GM18861 (cell line): ENCODE measurements around the gene RNF121.

Experiments used
- ATAC-seq: cut with Tn5 transposase; IDR thresholded peaks from one replicate; pipeline ENCODE4 v1.9.1; 2021; ENCODE audit not compliant: unreplicated experiment

RNF121 gene

DNA sequence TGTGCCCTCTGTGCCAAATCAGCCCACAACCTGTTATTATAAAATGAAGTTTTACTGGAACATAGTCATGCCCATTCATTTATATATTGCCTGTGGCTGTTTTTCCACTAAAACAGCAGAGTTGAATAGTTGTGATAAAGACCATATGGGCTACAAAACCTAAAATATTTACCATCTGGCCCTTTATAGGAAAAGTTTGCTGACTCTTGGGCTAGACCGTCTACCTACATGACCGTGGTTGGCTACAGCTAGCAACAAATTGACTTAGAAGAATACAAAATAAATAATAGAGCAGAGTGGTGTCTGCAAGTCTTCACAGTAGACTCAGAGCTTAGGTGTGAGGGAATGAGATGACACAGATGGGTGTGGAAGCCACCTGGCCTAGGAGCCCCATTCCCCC lies 58.7 kb downstream of the RNF121 start:
- ATAC-seq = no peak

DNA sequence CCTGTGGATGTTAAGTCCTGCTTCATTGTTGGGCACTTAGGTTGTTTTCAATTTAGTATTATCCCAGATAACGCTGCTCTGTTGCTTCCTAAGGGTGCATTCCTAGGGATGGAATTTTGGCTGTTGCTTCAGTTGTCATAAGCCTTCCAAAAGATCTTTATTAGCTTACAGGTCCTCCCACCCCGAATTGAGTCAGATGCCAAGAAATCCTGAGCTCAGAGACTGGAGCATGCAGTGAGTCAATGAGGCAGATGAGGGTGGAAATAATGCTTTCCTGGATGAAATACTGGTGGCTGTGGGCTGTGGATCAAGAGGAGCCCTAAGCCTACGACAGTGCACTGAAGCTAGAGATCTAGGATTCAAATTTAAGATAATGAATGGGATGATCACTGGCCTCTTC lies 59.2 kb downstream of the RNF121 start:
- ATAC-seq = no peak

DNA sequence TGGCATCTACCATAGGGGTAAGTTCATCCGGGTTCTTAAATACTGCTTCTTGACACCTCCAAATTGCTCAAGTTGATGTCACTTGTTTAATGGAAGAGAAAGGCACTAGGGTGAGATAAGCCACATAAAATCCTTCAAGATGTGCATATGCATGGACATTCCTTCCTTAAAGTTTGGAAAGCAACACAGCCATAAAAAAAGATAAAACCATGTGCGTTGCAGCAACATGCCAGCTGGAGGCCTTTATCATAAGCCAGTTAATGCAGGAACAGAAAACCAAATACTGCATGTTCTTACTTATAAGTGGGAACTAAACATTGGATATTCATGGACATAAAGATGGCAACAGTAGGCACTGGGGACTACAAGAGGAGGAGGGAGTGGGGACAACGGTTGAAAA lies 61.9 kb downstream of the RNF121 start:
- ATAC-seq = no peak

DNA sequence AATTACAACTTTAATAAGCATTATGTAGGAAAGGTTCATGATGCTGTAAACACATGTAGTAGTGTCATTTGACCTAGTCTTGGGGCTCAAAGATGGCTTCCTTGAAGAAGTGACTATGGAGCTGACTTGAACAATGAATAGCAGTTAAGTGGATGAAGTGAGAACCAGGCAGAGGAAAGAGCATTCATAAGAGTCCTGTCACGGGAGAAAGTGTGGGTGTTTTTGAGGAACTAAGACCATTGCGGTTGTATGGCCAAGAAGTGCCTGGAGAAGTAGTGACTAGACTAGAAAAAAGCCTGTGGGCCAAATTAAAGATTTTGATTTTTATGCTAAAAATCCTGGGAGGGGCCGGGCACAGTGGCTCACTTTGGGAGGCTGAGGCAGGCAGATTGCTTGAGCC lies 62.6 kb downstream of the RNF121 start:
- ATAC-seq = peak; percentile 60

DNA sequence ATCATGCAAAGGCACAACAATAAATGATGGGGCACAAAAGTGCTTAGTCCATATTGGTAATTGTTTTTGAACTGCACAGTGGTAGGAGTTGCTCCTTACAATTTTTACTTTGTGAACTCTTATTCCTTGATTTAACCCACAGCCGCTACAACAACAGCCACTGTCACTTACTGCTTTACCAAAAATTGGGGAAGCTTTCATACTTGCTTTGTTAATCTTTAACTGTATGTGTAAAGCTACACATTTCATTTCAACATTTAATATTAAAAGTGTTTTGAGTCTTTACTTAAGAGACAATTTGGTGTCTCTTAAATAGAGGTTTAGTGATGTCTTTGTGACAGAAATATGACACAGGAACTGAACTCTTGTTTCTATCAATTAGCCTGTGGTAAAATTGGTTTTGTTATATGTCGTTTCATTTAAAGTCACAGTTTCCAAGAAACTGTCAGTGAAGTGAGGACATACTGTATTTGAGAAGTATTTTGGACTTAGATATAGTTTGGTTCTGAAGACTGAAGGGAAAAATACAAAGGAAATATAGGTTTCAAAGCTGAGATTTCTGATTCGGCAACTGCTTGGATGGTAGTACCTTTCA lies 63.4 kb downstream of the RNF121 start:
- no peak for ATAC-seq

DNA sequence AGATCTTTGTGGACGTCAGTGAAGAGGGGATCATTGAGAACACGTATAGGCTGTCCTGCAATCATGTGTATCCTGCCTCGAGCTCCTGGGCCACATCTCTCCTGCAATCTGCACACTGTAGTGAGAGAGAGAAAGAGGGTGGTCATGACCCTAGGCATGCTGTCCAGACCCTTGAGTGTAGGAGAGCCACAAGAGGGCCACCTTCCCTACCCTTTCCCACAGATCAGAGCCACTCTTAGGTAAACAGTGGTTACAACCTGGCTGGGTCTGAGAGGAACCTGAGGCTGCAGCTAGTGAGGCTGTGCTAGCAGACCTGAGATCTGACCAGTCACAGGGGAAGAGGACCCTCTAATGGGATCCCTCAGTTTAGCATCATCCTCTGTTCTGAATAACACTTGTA lies 65.9 kb downstream of the RNF121 start:
- ATAC-seq = no peak

DNA sequence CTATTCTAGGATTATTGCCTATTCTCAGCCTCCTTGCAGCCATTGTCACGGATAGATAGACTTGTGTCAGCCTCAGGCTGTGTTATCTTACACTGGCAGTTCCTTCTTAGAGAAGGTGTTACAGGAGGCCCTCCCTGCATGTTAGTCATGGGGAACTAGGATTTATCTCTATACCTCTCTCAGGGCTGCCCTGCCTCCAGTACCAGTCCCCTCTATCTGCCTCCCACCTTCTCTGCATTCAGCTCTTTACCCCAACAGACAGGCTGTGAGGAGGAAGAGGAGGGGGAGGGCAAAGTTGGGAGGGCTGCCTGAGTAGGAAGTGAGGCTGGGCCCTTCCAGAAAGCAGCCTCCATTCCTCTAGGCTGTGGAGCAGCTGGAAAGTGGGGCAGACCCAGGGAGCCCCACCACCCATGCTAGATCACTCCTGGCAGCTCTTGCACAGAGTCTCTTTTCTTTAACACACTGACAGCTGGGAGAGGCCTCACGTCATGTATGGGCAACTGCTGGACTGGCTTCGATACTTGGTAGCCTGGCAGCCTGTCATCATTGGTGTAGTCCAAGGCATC lies 67.0 kb downstream of the RNF121 start:
- no peak for ATAC-seq

DNA sequence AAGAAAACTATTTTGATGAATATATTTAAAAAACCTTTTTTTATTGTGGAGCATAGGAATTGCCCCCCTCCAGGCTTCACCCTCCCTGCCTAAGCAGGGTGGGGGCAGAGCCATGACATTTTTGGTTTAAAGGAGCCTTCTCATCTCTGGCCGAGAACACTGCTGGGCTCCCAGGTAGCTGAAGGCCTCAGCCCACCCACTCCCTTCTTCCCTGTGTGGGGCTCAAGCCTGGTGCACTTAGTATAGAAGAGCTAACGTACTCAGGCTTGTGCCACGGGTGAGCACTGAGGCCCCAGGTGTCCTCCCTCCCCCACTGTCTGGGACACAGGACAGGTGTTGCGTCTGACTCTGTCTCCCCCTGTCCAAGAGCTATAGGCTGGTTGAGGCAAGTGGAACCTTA lies 67.7 kb downstream of the RNF121 start:
- no peak for ATAC-seq

DNA sequence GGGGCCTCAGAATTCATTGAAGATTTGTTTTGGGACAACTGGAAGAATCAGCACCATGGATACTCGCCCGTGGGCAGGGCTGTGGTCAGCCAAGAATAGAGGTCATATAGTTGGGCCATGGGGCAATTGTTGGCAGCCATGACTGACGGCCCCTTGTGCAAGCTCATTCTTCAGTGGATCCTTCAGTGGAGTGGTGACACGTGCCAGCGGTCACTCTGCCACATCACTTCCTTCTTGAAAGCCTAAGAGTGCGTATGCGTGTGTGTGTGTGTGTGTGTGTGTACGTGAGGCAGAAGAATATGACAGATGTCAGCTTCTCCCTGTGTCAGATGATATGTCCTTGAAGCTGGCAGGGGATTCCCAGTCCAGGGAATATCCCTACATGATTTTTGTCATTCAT lies 68.1 kb downstream of the RNF121 start:
- no peak for ATAC-seq

DNA sequence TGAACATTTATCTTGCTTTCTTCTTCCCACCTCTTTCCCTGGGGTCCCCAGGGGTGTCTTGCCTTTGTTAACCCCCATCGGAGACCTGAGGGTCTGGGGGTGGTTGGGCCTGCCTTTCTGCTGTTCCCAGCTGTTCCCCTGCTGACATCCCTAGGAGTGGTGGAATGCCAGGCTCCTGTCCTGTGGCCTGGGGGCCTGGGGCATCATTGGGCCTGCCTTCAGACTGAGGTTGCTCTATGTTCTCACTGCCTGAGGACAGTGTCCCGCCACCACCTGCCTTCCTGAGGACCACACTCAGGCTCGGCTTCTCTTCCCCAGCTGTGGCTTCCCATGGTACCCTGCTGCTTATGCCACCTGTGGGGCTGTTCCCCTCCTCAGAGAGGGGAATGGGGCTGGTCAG lies 68.7 kb downstream of the RNF121 start:
- no peak for ATAC-seq

DNA sequence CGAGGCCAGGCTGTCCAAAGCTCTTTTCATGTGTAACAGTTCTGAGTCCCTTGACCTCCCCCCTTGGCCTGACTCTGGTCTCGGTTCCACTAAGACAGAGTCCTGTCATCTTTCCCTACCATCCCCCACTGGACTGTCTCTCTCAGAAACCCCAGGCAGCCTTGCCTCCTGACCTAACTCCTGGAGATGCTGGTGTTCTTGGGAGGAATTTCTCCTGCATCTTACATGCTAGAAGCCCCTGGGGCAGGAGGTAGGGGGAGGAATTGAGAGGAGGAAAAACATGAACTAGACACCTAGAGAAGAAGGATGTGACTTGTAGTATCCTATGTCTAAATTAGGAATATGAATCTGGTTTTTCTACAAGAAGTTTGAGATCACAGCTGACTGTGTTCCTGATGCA lies 69.2 kb downstream of the RNF121 start:
- ATAC-seq = no peak

DNA sequence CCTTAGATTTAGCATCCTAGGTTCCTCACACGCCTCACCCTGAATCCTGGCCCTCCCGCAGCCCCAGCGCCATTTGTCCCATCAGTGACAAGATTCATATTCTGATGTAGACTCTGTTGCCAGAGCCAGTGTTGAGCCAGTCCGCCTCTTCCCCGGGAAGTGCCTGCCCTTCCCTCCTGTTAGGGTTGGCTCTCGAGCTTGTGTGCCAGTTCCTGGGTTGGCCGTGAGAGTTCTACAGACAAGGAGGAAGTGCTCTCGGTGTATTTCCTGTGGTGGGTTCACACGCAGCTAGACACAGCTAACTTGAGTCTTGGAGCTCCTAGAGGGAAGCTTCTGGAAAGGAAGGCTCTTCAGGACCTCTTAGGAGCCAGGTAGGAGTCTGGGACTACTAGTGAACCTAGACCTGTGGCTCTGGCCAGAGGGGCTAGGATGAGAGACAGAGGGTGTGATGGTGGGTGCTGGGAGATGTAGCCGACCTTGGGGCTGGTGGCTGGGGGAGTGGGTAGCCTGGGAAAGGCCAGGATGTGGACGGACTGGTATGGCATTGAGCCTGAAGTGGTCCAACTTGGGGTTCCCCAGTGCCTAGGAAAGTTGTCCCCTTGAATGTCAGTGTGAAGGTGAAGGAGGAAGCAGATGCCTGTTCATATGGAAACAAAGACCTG lies 69.9 kb downstream of the RNF121 start, which contains the start of gene IL18BP:
IL18BP (plus strand) TSS at position 261 of the 662 bp plus-strand sequence. CDS start 1,076 bp downstream, outside the sequence.
- peak; percentile 43 for ATAC-seq

DNA sequence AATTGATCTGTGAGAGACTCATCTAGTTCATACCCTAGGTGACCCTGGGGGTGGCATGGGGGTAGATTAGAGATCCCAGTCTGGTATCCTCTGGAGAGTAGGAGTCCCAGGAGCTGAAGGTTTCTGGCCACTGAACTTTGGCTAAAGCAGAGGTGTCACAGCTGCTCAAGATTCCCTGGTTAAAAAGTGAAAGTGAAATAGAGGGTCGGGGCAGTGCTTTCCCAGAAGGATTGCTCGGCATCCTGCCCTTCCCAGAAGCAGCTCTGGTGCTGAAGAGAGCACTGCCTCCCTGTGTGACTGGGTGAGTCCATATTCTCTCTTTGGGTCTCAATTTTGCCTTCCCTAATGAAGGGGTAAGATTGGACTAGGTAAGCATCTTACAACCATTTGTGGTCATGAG lies 70.5 kb downstream of the RNF121 start:
- ATAC-seq = no peak

DNA sequence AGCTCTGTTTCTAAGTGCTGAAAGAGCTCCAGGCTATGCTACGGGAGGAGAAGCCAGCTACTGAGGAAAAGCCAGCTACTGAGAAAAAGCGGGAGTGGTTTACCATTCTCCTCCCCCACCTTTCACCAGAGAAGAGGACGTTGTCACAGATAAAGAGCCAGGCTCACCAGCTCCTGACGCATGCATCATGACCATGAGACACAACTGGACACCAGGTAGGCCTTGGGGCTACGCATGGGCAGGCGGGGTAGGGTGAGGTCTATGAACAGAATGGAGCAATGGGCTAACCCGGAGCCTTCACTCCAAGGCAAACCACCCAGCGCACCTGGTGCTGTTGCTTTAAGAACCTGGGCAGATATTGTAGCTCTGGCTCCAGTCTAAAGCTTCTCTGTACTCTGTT lies 71.0 kb downstream of the RNF121 start:
- no peak for ATAC-seq

DNA sequence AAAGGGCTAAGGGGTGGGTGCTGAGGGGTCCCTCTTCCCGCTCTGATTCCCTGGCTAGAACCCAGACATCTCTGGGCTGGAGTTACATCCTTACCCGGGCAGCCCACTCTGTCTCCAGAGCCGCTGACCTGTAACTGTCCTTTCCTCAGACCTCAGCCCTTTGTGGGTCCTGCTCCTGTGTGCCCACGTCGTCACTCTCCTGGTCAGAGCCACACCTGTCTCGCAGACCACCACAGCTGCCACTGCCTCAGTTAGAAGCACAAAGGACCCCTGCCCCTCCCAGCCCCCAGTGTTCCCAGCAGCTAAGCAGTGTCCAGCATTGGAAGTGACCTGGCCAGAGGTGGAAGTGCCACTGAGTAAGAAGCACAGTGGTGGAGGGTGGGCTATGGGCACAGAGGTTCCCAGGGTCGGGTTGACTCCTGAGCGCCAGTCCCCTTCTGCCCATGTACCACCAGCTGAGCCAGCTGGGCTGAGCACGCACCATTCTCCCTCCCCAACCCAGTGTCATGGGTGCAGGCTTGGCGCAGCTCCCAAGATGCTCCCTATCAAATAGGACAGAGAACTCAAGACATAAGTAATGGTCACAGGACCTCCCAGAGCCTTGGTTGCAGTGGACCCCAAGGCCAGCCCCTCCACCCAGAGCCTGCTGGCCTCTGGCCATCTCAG lies 71.5 kb downstream of the RNF121 start:
- ATAC-seq = no peak

DNA sequence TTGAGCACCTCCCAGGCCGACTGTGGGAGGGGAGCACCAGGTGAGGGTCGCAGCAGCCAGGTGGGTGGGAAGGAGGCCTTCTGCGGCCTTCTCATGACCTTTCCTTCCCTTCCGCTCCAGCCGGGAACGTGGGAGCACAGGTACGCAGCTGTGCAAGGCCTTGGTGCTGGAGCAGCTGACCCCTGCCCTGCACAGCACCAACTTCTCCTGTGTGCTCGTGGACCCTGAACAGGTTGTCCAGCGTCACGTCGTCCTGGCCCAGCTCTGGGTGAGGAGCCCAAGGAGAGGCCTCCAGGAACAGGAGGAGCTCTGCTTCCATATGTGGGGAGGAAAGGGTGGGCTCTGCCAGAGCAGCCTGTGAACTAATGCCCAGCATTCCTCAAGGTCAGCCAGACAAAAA lies 72.4 kb downstream of the RNF121 start:
- ATAC-seq = no peak

DNA sequence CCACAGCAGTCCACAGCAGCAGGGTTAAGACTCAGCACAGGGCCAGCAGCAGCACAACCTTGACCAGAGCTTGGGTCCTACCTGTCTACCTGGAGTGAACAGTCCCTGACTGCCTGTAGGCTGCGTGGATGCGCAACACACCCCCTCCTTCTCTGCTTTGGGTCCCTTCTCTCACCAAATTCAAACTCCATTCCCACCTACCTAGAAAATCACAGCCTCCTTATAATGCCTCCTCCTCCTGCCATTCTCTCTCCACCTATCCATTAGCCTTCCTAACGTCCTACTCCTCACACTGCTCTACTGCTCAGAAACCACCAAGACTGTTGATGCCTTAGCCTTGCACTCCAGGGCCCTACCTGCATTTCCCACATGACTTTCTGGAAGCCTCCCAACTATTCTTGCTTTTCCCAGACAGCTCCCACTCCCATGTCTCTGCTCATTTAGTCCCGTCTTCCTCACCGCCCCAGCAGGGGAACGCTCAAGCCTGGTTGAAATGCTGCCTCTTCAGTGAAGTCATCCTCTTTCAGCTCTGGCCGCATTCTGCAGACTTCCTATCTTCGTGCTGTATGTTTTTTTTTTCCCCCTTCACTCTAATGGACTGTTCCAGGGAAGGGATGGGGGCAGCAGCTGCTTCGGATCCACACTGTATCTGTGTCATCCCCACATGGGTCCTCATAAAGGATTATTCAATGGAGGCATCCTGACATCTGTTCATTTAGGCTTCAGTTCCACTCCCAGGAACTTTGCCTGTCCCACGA lies 73.2 kb downstream of the RNF121 start:
- no peak for ATAC-seq

DNA sequence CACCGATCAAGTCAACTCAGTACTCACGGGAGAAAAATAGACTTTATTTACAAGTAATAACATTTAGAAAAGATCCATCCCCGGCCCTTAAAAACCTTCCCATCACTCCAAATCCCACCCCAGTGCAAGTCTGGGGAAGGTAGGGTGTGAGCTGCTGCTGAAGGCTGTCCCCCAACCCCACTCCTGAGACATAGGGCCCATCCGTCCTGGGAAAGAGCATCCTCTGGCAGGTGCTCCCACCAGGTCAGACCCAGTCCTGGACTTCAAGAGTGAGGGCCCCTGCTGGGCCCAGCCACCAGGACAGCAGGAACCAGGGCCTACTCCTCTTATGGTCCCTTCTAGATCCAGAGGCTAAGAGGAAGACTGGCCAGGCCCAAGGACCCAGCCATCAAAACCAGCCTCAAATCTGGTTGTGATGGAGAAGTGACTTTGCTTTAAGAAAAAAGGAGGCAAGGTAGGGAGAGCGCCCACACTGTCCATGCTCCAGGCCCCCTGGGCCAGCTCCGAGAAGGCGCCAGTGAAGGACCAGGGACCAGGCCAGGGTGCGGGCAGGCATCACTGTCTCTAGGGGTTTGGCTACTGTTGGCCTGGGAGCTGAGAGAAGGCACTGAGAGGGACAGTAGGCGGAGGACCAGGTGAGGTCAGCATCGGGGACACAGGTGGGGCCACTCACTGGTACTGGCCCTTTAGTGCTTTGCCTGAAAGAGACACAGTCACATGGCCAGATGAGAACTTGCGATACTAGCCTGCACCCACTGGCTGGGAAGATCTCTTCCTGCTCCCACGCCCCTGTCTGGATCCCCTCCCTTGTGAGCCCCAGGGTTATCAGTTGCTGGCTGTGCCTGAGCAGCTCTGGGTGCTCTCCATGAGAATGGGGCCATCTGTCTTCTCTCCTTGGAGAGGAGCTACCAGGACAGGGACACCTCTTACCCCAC lies 74.3 kb downstream of the RNF121 start:
- ATAC-seq = no peak

DNA sequence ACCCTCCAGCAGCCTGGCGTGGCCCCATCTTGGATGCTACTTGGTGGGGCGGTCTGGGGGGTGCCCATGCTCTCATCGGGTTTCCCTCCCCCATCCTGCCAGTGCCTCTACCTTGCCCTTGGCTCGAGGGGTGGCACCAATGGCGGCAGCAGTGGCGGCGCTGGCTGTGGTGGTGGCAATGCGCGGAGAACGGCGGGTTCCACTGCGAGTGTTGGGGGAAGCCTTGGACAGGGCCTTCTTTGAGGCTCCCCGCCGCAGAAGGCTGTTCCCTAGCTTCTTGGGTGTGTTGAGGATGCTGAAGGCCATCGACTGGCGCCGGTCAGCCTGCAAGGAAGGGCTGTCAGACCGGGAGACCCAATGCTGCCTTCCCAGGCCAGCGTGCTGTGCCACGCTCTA lies 74.9 kb downstream of the RNF121 start:
- ATAC-seq = no peak
